Brain microvascular endothelial cell (primary cell): ENCODE data around the gene PFKL.
"Not testable (repeated sequence)": the region's sequence is repeated elsewhere in the genome, so short reads cannot be mapped to it uniquely, and the experiment has no call there.

Source experiments
- DNase-seq: peaks from one replicate; pipeline ENCODE4 v3.0.0-alpha.2; 2020
- H3K27ac ChIP-seq: fragments of 250-450 bp; sonication (Bioruptor Pico); 2 replicates; pipeline ENCODE4 v1.5.1; 2020; ENCODE audit warnings: mild to moderate bottlenecking, moderate library complexity
- H3K27me3 ChIP-seq: fragments of 250-450 bp; sonication (Bioruptor Pico); replicated peaks from 2 replicates; pipeline ENCODE4 v1.5.1; 2020; ENCODE audit warnings: mild to moderate bottlenecking
- H3K36me3 ChIP-seq: fragments of 250-450 bp; sonication (Bioruptor Pico); replicated peaks from 2 replicates; pipeline ENCODE4 v1.5.1; 2020; ENCODE audit warnings: mild to moderate bottlenecking
- H3K4me3 ChIP-seq: 2 replicates; pipeline ENCODE4 v1.5.1; 2011; ENCODE audit warnings: low read depth, mild to moderate bottlenecking, control low read depth, low read length, moderate library complexity
- CTCF ChIP-seq: IDR thresholded peaks from 2 replicates; pipeline ENCODE4 v1.5.1; 2011; ENCODE audit warnings: low read depth, mild to moderate bottlenecking, moderate library complexity, low read length, control low read depth, inconsistent platforms; ENCODE audit errors: missing control alignments
- in situ Hi-C: cut with HindIII; loops from 2 replicates; pipeline ENCODE4 v1.10.0; 2017; ENCODE audit warnings: low sequenced_read_pairs, low pct_ligation_motif_present

The PFKL gene

GRCh38 chr21:44359396-44359795, 59.5 kb downstream of the PFKL start:
- DNase-seq: no peak
- in situ Hi-C loops: no loop called here
- no peaks in the 10 kb centered on the region for H3K36me3 ChIP-seq
- no peak overlapping the region for H3K27ac ChIP-seq
- H3K27me3 ChIP-seq: no peaks in the 10 kb centered on the region
- no peak for TF ChIP-seq CTCF
- H3K4me3 ChIP-seq: no peak overlapping the region

- Histone ChIP-seq H3K36me3 (no peaks in the 10 kb centered on the region), H3K27ac (no peak overlapping the region), H3K4me3 (no peak overlapping the region), H3K27me3 (no peaks in the 10 kb centered on the region)
- in situ Hi-C loops: no loop called here
- TF ChIP-seq CTCF: peak; percentile 12
- no peak for DNase-seq
Measured at GRCh38 chr21:44360159-44360558, 60.3 kb downstream of the PFKL start.

- H3K36me3 ChIP-seq, in situ Hi-C loops, H3K27ac ChIP-seq, H3K4me3 ChIP-seq, DNase-seq, H3K27me3 ChIP-seq: not testable (repeated sequence)
Measured at GRCh38 chr21:44361903-44362302, 62.0 kb downstream of the PFKL start.

DNA sequence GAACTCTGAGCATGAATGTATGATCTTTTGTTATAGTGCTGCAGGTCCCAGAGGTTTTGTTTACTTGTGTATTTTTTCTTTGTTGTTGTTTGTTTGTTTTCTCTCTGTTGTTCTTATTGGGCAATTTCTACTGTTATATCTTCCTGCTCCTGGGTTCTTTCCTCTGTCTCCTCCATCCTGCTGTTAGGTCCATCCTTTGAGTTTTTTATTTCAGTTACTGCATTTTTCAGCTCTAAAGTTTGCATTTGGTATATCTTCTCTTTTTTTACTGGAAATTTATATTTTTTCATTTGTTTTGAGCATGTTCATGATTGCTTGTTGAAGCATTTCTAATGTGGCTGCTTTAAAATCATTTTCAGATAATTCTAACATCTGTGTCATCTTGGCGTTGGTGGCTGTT, 63.4 kb downstream of the PFKL start:
- no peaks in the 10 kb centered on the region for H3K36me3 ChIP-seq
- no peak overlapping the region for H3K27ac ChIP-seq
- DNase-seq: no peak
- no peak overlapping the region for H3K4me3 ChIP-seq
- no peak for TF ChIP-seq CTCF
- H3K27me3 ChIP-seq: no peaks in the 10 kb centered on the region
- in situ Hi-C loops: no loop called here

GRCh38 chr21:44364151-44365053, 64.5 kb downstream of the PFKL start:
- Histone ChIP-seq H3K36me3 (no peaks in the 10 kb centered on the region), H3K27ac (no peak overlapping the region), H3K4me3 (no peak overlapping the region), H3K27me3 (no peaks in the 10 kb centered on the region)
- no peak for TF ChIP-seq CTCF
- in situ Hi-C loops: no loop called here
- DNase-seq: no peak

- Histone ChIP-seq H3K27me3 (no peaks in the 10 kb centered on the region), H3K27ac (no peak overlapping the region), H3K4me3 (no peak overlapping the region), H3K36me3 (no peaks in the 10 kb centered on the region)
- in situ Hi-C loops: no loop called here
- no peak for TF ChIP-seq CTCF
- no peak for DNase-seq
Measured at GRCh38 chr21:44365251-44365966, 65.6 kb downstream of the PFKL start.
